ENCODE results near the gene RAB33B.

Gene RAB33B

GRCh38 chr4:139489638-139490037, 35.7 kb downstream of the RAB33B start:
- Histone ChIP-seq H3K9ac (ENCODE audit: low read depth, low read length) (no peak overlapping the region), H3K9me3 (replicated peaks; ENCODE audit: low read length) (no peaks in the 10 kb centered on the region), H3K4me2 (ENCODE audit: low read length) (no peak overlapping the region), H3K4me3 (ENCODE audit: low read length) (no peak overlapping the region), H3K27me3 (ENCODE audit: control insufficient read depth, insufficient read depth, low read length) (no peaks in the 10 kb centered on the region), H3K4me1 (ENCODE audit: control insufficient read depth, insufficient read depth, low read length) (peaks cover 11% of the 10 kb centered on the region), H3K36me3 (ENCODE audit: insufficient read depth, low read length) (no peaks in the 10 kb centered on the region)

GRCh38 chr4:139492429-139492828, 38.5 kb downstream of the RAB33B start:
- Histone ChIP-seq H3K9ac (ENCODE audit: low read depth, low read length) (no peak overlapping the region), H3K4me2 (ENCODE audit: low read length) (no peak overlapping the region), H3K27me3 (ENCODE audit: control insufficient read depth, insufficient read depth, low read length) (no peaks in the 10 kb centered on the region), H3K9me3 (replicated peaks; ENCODE audit: low read length) (no peaks in the 10 kb centered on the region), H3K36me3 (ENCODE audit: insufficient read depth, low read length) (no peaks in the 10 kb centered on the region), H3K4me3 (ENCODE audit: low read length) (no peak overlapping the region), H3K4me1 (ENCODE audit: control insufficient read depth, insufficient read depth, low read length) (peaks cover 3% of the 10 kb centered on the region)

- no peaks in the 10 kb centered on the region for H3K27me3 ChIP-seq (ENCODE audit: control insufficient read depth, insufficient read depth, low read length)
- no peak overlapping the region for H3K9ac ChIP-seq (ENCODE audit: low read depth, low read length)
- H3K4me2 ChIP-seq (ENCODE audit: low read length): no peak overlapping the region
- H3K36me3 ChIP-seq (ENCODE audit: insufficient read depth, low read length): no peaks in the 10 kb centered on the region
- no peak overlapping the region for H3K4me3 ChIP-seq (ENCODE audit: low read length)
- no peaks in the 10 kb centered on the region for H3K4me1 ChIP-seq (ENCODE audit: control insufficient read depth, insufficient read depth, low read length)
- H3K9me3 ChIP-seq (replicated peaks; ENCODE audit: low read length): no peaks in the 10 kb centered on the region
Observed at GRCh38 chr4:139493176-139493575, 39.3 kb downstream of the RAB33B start.

GRCh38 chr4:139499186-139499585, 45.3 kb downstream of the RAB33B start:
- Histone ChIP-seq H3K9me3 (replicated peaks; ENCODE audit: low read length) (no peaks in the 10 kb centered on the region), H3K27me3 (ENCODE audit: control insufficient read depth, insufficient read depth, low read length) (no peaks in the 10 kb centered on the region)

GRCh38 chr4:139501117-139501516, 47.2 kb downstream of the RAB33B start:
- H3K4me2 ChIP-seq (ENCODE audit: low read length): no peak overlapping the region
- H3K9me3 ChIP-seq (replicated peaks; ENCODE audit: low read length): no peaks in the 10 kb centered on the region
- H3K27me3 ChIP-seq (ENCODE audit: control insufficient read depth, insufficient read depth, low read length): no peaks in the 10 kb centered on the region
- no peaks in the 10 kb centered on the region for H3K4me1 ChIP-seq (ENCODE audit: control insufficient read depth, insufficient read depth, low read length)
- peaks cover 4% of the 10 kb centered on the region for H3K36me3 ChIP-seq (ENCODE audit: insufficient read depth, low read length)
- no peak overlapping the region for H3K9ac ChIP-seq (ENCODE audit: low read depth, low read length)
- no peak overlapping the region for H3K4me3 ChIP-seq (ENCODE audit: low read length)

More at GRCh38 chr4:139499186-139499585, 45.3 kb downstream of the RAB33B start:
- Histone ChIP-seq H3K36me3 (ENCODE audit: insufficient read depth, low read length) (peaks cover 2% of the 10 kb centered on the region), H3K4me1 (ENCODE audit: control insufficient read depth, insufficient read depth, low read length) (no peaks in the 10 kb centered on the region), H3K9ac (ENCODE audit: low read depth, low read length) (no peak overlapping the region), H3K4me3 (ENCODE audit: low read length) (no peak overlapping the region), H3K4me2 (ENCODE audit: low read length) (no peak overlapping the region)

GRCh38 chr4:139501527-139501926, 47.6 kb downstream of the RAB33B start:
- Histone ChIP-seq H3K4me1 (ENCODE audit: control insufficient read depth, insufficient read depth, low read length) (no peaks in the 10 kb centered on the region), H3K4me2 (ENCODE audit: low read length) (no peak overlapping the region), H3K4me3 (ENCODE audit: low read length) (no peak overlapping the region), H3K36me3 (ENCODE audit: insufficient read depth, low read length) (peaks cover 5% of the 10 kb centered on the region), H3K9ac (ENCODE audit: low read depth, low read length) (no peak overlapping the region), H3K27me3 (ENCODE audit: control insufficient read depth, insufficient read depth, low read length) (no peaks in the 10 kb centered on the region), H3K9me3 (replicated peaks; ENCODE audit: low read length) (no peaks in the 10 kb centered on the region)

GRCh38 chr4:139501927-139502899, 48.3 kb downstream of the RAB33B start:
- H3K27me3 ChIP-seq (ENCODE audit: control insufficient read depth, insufficient read depth, low read length): no peaks in the 10 kb centered on the region
- no peak overlapping the region for H3K9ac ChIP-seq (ENCODE audit: low read depth, low read length)
- no peaks in the 10 kb centered on the region for H3K9me3 ChIP-seq (replicated peaks; ENCODE audit: low read length)
- H3K4me2 ChIP-seq (ENCODE audit: low read length): no peak overlapping the region
- no peaks in the 10 kb centered on the region for H3K4me1 ChIP-seq (ENCODE audit: control insufficient read depth, insufficient read depth, low read length)
- H3K36me3 ChIP-seq (ENCODE audit: insufficient read depth, low read length): peaks cover 11% of the 10 kb centered on the region
- H3K4me3 ChIP-seq (ENCODE audit: low read length): no peak overlapping the region

- H3K9me3 ChIP-seq (replicated peaks; ENCODE audit: low read length): no peaks in the 10 kb centered on the region
- H3K4me2 ChIP-seq (ENCODE audit: low read length): no peak overlapping the region
- peaks cover 17% of the 10 kb centered on the region for H3K36me3 ChIP-seq (ENCODE audit: insufficient read depth, low read length)
- H3K9ac ChIP-seq (ENCODE audit: low read depth, low read length): no peak overlapping the region
- no peaks in the 10 kb centered on the region for H3K4me1 ChIP-seq (ENCODE audit: control insufficient read depth, insufficient read depth, low read length)
- no peaks in the 10 kb centered on the region for H3K27me3 ChIP-seq (ENCODE audit: control insufficient read depth, insufficient read depth, low read length)
- H3K4me3 ChIP-seq (ENCODE audit: low read length): no peak overlapping the region
Observed at GRCh38 chr4:139503622-139504166, 49.8 kb downstream of the RAB33B start.

- no peaks in the 10 kb centered on the region for H3K9me3 ChIP-seq (replicated peaks; ENCODE audit: low read length)
- H3K36me3 ChIP-seq (ENCODE audit: insufficient read depth, low read length): peaks cover 42% of the 10 kb centered on the region
- no peak overlapping the region for H3K4me3 ChIP-seq (ENCODE audit: low read length)
- H3K4me1 ChIP-seq (ENCODE audit: control insufficient read depth, insufficient read depth, low read length): no peaks in the 10 kb centered on the region
- H3K9ac ChIP-seq (ENCODE audit: low read depth, low read length): no peak overlapping the region
- H3K4me2 ChIP-seq (ENCODE audit: low read length): no peak overlapping the region
- no peaks in the 10 kb centered on the region for H3K27me3 ChIP-seq (ENCODE audit: control insufficient read depth, insufficient read depth, low read length)
Observed at GRCh38 chr4:139506774-139507173, 52.9 kb downstream of the RAB33B start.

GRCh38 chr4:139508581-139509237, 54.8 kb downstream of the RAB33B start:
- Histone ChIP-seq H3K27me3 (ENCODE audit: control insufficient read depth, insufficient read depth, low read length) (no peaks in the 10 kb centered on the region), H3K4me1 (ENCODE audit: control insufficient read depth, insufficient read depth, low read length) (no peaks in the 10 kb centered on the region), H3K36me3 (ENCODE audit: insufficient read depth, low read length) (peaks cover 49% of the 10 kb centered on the region), H3K4me3 (ENCODE audit: low read length) (no peak overlapping the region), H3K4me2 (ENCODE audit: low read length) (no peak overlapping the region), H3K9ac (ENCODE audit: low read depth, low read length) (no peak overlapping the region), H3K9me3 (replicated peaks; ENCODE audit: low read length) (no peaks in the 10 kb centered on the region)

GRCh38 chr4:139509727-139510410, 55.9 kb downstream of the RAB33B start:
- Histone ChIP-seq H3K27me3 (ENCODE audit: control insufficient read depth, insufficient read depth, low read length) (no peaks in the 10 kb centered on the region), H3K9me3 (replicated peaks; ENCODE audit: low read length) (no peaks in the 10 kb centered on the region), H3K9ac (ENCODE audit: low read depth, low read length) (no peak overlapping the region), H3K4me2 (ENCODE audit: low read length) (no peak overlapping the region), H3K36me3 (ENCODE audit: insufficient read depth, low read length) (peaks cover 55% of the 10 kb centered on the region), H3K4me1 (ENCODE audit: control insufficient read depth, insufficient read depth, low read length) (no peaks in the 10 kb centered on the region), H3K4me3 (ENCODE audit: low read length) (no peak overlapping the region)

Data from skeletal muscle satellite cell (primary cell).